ENCODE data around the gene PLA2G4B.

PLA2G4B gene

DNA sequence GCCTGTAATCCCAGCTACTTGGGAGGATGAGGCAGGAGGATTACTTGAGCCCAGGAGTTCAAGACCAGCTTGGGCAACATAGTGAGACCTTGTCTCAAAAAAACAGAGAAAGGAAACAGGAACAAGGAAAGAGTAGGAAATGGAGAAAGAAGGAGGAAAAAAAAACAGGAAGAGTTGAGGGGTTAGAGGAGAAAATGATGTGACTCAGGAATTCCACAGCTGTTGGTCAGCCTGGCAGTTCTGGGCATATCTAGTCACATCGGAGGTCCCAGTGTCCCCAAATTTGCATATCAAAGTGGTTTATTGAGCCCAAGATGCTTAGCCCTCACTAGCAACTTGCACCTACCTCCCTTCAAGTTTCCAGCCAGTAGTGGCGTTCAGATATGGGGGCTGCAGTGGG, 29.5 kb upstream of the PLA2G4B start:
- no peak for DNase-seq

DNA sequence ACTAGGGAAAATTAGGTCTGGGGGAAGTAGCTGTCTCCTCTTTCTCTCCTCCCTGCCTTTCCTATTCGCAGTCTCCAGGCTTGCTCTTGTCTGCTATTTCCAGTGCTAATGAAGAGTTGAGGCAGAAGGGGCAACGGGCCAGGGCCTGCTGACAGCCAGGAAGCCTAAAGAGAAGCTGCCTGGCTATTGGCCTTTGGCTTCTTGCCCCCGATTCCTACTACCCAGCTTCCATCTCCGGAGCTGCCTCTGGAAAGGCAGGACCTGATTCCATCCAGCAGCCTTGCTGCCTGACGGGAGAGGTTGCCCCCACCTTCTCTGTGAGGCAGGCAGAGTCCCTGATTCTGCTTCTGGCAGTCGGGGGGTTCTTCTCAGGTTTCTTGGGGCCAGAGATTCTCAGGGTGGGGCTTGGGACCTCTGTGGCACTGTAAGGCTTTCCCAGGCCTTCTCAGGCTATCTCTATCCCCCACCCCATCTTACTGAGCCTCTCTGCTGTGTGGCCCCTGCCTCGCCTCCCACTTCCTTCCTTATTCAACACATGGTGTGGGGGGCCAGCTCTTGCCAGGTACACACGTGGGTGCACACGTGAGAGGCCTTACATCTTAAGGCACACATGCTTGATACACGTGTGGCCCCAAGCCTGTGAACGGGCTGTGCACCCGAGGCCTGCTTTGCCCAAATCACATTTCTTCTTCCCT, 29.0 kb upstream of the PLA2G4B start:
- DNase-seq: no peak

DNA sequence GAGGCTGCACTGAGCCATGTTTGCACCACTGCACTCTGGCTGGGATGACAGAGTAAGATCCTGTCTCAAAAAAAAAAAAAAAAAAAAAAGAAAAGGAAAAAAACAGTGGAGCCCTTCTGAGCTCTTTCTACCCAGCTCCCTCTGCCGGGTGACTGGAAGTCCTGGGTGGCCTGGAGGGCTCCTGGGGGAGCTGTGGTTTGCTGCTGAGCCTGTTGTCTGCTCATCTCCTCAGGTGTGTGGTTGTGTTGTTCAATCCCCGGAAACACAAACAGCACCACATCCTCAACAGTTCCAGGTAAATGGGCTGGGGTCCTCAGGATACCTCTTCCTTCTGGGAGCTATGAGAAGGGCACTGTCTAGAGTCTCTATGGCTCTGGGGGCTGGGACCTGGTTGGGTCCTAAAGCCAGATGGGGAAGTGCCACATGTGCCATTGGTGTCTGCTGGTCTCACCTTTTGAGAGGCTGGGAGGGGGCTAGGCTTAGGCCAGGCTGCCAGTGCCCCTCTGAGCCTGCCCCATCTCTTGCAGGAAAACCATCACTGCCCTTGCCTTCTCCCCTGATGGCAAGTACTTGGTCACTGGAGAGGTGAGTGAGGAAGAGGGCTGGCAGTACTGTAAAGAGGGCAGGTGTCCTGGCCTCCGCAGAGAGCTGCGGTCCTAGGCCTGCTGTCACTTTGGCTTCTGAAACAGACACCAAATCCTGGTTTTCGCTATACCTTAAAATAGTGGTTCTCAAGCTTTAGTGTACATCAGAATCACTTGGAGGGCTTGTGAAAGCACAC, 27.8 kb upstream of the PLA2G4B start:
- DNase-seq: no peak

DNA sequence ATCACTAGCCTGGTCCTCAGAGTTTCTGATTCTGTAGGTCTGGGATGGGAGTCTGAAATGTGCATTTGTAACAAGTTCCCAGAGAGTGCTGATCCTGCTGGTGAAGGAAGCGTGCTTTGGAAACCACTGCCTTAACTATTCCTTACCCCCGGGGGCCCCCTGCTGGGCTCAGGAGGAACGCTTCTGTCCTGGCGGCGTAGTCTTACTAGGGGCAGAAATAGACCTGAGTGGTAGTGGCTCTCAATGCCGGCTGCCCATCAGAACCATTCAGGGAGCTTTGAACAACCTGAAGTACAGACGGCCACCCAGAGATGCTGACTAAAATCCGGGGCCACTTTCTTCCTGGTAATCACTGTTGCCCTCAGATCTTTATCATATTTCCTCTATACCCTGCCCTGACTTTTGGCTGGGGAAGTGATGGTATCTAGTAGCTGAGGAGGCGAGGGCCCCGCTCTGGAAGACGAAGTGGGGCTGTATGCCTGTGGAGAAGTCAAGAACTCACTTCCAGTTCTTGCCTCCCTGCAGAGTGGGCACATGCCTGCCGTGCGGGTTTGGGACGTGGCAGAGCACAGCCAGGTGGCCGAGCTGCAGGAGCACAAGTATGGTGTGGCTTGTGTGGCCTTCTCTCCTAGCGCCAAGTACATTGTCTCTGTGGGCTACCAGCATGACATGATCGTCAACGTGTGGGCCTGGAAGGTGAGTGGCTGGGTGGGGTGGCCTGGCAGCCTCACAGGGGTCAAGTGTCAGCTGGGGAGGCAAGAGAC, 27.0 kb upstream of the PLA2G4B start:
- DNase-seq: peak; percentile 80

DNA sequence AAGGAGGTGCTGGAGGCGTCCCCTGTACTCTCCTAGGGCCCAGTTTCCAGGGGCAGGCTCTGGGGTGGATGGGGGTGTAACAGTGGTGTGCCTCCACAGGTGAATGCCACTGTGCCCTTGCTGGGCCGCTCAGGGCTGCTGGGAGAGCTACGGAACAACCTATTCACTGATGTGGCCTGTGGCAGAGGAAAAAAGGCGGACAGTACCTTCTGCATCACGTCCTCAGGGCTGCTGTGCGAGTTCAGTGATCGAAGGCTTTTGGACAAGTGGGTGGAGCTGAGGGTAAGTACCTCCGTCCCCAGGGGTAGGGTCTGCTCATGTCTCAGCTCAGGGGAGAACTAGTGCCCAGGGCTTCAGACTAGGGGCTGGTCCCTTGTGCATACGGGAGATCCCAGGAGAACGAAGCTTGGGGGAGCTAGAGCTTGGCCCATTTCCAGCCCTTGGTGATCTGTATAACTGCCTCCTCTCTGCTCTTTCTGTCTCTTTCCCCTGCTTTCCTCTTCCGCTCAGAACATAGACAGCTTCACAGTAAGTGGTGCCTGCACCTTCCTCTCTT, 25.7 kb upstream of the PLA2G4B start:
- DNase-seq: no peak

DNA sequence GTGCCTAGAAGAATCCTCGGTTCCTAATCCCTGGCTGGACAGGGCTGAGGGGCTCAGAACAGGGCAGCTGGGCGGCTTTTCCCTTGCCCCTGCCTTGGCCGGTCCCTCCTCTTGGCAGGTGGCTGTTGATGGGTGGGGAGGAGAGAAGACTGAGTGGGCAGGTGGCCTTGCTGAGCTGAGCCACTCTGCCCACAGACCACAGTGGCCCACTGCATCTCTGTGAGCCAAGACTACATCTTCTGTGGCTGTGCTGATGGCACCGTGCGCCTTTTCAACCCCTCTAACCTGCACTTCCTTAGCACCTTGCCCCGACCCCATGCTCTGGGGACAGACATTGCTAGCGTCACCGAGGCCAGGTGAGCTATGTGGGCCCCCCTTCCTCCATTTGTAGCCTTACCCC, 25.2 kb upstream of the PLA2G4B start:
- DNase-seq: no peak

DNA sequence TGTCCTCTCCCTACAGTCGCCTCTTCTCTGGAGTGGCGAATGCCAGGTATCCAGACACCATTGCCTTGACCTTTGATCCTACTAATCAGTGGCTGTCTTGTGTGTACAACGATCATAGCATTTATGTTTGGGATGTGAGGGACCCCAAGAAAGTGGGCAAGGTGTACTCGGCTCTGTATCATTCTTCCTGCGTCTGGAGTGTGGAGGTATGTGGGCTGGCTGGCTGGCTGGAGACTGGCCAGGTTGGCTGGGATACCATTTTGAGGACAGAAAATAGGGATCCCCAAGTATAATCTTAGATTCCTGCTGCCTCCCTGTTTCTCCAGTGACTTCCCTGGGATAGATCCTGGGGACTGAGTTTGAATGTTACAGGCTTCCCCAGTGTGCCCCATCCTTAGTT, 24.1 kb upstream of the PLA2G4B start:
- DNase-seq: no peak

DNA sequence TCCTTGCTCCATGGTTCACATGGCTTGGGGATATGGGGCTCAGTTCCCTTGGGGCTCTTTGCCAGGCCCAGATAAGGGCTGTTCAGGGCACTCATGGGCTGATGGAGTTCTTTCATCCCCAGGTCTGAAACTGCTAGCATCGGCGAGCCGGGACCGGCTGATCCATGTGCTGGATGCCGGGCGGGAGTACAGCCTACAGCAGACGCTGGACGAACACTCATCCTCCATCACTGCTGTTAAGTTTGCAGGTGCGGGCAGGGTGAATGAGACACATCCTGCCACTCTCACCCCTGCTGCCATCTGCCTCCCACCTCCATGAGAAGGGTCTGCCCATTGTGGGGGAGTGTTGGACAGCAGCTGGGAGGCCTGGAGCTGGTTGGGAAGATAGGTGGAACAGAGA, 21.9 kb upstream of the PLA2G4B start:
- no peak for DNase-seq

DNA sequence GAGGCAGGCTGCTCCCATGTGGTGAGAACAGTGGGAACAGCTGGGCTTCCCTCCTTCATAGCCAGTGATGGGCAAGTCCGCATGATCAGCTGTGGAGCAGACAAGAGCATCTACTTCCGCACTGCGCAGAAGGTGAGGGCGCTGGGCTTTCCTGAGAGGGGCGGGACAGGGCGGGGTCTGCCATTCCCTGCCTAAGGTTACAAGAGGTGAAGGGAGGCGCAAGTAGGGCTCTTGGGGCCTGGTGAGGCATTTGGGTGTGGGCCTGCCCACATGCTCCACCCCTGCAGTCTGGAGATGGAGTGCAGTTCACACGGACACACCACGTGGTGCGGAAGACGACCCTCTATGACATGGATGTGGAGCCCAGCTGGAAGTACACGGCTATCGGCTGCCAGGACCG, 21.3 kb upstream of the PLA2G4B start:
- DNase-seq: no peak

DNA sequence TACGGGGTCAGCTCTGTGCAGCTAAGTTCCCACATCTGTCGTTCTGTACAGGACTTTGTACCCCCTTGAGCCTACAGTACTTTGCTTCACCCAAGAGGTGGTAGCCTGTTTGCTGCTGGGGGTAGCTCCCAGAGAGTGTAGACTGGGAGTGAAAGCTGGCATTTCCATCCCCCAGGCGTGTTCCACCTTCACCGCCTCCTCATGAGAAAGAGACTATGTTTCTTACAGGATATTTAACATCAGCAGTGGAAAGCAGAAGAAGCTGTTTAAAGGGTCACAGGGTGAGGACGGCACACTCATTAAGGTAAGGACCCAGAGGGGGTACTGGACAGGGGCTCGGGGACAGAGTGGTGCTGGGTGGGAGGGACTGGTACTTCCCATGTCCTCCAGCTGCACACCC, 20.9 kb upstream of the PLA2G4B start:
- DNase-seq: no peak

DNA sequence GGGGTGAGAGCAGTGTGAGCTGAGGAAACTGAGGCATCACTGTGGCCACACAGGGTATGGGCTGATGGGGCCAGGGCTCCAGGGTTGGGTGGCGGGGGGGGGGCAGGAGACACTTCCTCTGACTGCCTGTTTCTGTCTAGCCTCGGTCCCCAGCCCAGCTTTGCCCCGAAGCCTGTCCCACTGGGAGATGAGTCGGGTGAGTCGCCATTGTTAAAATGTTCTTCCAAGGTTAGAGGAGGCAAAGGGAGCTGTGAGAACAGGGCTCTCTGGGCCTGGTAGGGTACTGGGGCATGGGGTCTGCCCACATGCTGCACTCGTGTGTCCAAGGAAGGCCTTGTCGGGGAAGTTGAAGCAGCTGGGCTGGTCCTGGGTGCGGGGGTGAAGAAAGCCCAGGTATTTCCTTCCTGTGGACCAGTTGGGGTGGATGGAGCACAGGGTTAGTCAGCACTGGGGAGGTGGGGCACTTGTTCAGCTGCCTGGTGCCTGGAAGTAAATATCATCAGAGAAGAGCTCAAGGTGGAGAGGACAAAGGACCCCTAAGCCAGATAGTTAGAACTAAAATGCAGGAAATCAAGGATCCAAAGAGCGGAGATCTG, 19.1 kb upstream of the PLA2G4B start:
- DNase-seq: no peak

DNA sequence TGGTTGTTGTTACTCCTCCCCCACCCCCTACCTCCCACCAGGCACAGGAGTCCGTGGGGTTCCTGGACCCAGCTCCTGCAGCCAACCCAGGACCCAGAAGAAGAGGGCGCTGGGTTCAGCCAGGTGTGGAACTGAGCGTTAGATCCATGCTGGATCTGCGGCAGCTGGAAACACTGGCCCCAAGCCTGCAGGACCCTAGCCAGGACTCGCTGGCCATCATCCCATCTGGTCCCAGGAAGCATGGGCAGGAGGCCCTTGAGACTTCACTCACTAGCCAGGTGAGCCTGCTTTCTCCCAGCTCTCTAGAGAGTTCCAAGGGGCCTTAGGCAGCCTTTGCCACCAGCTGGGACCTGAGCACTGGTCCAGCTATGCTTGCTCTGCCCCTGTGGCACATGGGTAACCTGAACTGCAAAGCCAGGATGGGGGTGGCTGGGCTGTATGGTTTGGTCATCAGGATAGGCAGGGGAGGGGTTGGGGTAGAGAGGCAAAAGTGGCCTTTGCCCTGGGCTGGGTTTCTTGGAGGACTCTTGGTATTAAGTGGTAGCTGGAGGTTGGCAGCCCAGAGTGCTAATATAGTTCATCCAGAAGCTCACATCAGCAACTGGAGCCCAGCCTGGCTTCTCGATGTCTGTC, 17.7 kb upstream of the PLA2G4B start:
- no peak for DNase-seq

DNA sequence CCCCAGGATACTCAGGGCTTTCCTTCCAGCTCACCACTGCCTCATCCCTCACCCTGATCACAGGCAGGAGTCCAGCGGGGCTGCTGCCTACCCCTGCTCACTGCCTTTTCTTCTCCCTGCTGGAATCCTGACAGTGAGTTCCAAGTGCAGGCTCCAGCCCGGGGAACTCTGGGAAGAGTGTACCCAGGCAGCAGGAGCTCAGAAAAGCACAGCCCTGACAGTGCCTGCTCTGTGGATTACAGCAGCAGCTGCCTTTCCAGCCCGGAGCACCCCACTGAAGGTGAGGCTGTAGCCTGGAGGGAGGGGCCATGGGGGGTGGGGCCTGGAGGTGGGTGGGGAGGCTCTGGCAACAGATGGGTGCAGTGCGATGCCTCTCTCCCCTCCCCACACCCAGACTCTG, 16.8 kb upstream of the PLA2G4B start:
- no peak for DNase-seq

DNA sequence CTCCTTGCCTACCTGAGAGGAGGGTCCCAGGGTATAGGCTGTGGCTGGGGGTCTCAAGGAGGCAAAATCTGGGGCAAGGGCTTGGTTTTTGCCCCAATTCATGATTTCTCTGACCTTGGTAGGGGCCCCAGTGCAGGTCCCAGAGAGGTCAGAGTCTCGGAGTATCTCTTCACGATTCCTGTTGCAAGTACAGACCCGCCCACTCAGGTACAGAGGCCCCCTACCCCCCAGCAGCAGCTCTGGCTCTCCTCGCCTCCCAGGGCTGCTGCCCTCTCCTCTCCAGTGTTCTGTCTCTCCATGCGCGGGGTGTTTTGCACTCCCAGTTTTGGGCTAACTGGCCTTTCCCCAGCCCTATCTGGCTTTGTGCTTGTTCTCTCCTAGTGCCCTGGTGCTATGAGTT, 16.2 kb upstream of the PLA2G4B start:
- no peak for DNase-seq

DNA sequence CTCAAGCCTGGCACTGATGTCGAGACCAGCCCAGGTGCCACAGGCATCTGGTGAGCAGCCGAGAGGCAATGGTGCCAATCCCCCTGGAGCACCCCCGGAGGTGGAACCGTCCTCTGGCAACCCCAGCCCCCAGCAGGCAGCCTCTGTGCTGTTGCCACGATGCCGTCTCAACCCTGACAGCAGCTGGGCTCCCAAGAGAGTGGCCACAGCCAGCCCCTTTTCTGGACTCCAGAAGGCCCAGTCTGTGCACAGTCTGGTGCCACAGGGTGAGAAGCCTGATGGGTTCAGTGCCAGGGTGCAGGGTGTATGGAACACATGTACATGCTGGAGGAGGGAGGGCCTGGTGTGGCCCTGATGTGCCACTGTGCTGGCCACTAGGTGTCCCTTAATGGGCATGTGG, 15.7 kb upstream of the PLA2G4B start:
- DNase-seq: no peak

DNA sequence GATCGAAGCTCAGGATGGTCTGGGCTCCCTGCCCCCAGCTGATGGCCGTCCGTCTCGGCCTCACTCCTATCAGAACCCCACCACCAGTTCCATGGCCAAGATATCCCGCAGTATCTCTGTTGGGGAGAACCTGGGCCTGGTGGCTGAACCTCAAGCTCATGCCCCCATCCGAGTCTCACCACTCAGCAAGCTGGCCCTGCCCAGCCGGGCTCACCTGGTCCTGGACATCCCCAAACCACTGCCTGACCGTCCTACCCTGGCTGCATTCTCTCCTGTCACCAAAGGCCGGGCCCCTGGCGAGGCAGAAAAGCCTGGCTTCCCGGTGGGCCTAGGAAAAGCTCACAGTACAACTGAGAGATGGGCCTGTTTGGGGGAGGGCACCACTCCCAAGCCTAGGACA, 15.1 kb upstream of the PLA2G4B start:
- DNase-seq: no peak

DNA sequence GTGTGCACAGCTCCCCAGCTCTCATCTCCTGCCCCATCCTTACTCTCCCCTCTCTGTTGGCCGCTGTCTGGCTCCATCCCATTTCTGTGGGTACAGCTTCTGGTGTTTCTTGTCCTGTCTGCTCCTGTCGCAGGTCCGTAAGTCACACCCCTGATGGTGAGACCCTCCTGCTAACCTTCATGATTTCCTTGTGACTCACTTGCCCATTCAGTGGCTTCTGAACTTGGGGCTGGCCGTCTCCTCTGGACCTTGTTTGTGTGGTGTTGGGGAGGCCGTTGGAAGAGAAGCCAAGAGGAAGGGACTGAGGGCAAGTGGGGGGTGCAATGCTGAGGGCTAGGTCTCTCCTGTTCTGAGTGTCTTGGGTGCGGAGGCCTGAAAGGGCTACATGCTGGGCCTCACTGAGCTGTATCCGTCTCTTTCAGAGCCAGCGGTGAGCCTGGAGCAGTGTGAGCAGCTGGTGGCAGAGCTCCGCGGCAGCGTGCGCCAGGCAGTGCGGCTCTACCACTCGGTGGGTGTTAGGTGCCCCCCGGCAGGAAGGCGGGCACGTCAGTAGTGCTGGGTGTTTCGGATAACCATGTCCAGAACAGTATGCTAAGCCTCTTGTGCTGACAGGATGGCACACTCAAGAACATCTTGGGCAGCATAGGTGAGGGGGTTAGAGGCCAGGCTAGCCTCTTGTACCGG, 14.4 kb upstream of the PLA2G4B start:
- DNase-seq: no peak

DNA sequence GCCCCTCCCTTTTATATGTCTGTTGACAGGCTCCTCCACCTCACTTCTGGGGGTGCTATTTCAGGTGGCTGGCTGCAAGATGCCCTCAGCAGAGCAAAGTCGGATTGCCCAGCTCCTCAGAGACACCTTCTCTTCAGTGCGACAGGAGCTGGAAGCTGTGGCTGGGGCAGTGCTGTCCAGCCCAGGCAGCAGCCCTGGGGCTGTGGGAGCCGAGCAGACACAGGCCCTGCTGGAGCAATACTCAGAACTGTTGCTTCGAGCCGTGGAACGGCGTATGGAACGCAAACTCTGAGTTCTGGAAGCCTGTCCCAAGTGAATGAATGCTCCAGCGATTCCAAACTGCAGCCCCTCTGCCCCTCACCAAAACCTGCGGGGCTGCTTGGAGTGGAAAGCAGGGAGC, 13.5 kb upstream of the PLA2G4B start:
- no peak for DNase-seq

DNA sequence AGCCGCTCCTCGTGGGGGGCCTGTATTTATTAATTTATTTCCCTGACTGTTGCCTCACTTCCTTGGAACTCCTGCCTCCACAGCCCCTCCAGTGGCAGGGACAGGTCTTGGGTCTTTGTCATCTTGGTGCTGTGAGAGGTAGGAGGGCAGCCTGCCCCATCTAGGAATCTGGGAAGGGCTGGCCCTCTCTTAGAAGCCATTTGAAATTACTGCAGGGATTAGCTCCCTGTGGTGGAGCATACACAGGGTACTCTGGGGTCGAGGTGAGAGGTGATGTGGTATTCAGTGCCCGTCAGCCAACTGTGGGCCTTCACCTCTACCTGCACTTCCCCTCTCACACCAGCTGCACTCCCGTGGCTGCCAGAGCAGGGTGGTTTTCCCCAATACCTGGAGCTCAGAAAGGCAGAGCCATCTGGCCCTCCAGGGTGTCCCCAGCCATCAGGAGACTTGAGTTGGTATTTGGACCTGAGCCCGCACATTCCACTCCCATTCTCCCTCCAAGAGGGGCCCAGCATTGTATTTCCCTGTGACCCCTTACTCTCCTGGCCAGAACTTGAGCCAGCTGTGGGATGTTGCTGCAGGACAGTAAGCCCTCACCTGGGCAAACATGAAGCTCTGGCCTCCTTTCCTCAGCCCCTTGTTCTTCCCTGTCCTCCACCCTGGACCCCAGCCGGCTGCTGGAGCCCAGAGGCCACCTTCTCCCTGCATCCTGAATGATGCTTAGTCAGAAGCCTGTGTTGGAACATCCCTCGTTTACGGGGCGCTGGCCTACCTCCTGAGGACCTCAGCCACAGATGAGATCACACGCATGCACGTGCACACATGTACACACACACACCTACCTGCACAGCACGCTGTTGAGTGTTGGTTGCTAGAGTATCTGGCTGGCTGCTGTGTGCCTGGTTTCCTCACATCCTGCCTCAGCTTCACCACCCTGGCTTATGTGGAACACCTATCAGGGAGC, 12.8 kb upstream of the PLA2G4B start:
- no peak for DNase-seq

DNA sequence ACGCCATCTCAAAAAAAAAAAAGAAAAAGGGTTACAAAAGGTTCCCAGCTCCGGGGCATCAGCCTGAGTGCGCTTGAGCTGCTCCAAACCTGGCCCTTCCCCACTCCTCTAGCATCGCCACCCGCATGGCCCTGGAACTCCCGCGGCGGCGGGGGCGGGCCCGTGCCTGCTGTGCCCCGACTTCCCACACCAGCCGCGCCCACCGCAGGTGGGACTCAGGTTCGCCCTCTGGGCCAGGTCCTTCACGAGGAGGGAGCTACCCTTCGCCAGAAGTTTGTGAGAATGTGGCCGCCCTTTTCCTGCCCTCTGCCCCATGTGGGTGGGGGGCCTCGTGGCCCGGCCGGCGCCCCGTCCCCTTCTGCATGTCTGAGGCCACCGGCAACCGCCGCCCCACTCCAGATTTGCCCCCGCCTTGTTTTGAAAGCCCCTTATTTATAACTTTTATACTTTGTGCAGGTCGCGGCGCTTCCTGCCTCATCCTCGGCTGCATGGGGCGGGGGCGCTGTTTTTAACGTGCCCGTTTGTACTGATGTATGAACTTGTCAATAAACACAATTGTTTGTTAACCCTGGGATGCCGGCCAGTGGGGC, 11.3 kb upstream of the PLA2G4B start:
- DNase-seq: no peak
